Neural crest cell (in vitro differentiated cells): ENCODE data around the gene CLIC3. TPM values are rescaled to one million over a fixed set of nuclear protein-coding genes. Genes with fewer than 3 reads are reported as not detected.

ENCODE experiments used
- DNase-seq: peaks from one replicate; pipeline ENCODE4 v3.0.0; 2021; ENCODE audit warnings: low read depth, mixed read lengths, low spot score
- H3K27ac Mint-ChIP-seq: one replicate; pipeline ENCODE4 v1.8.0; 2021; ENCODE audit warnings: mild to moderate bottlenecking, mixed read lengths; ENCODE audit not compliant: unreplicated experiment
- H3K27me3 Mint-ChIP-seq: 2 replicates; pipeline ENCODE4 v1.8.0; 2021; ENCODE audit warnings: low read depth, mild to moderate bottlenecking, mixed read lengths
- H3K36me3 Mint-ChIP-seq: 2 replicates; pipeline ENCODE4 v1.8.0; 2021; ENCODE audit warnings: low read depth, mild to moderate bottlenecking, mixed read lengths
- H3K4me1 Mint-ChIP-seq: 2 replicates; pipeline ENCODE4 v1.8.0; 2021; ENCODE audit warnings: mixed read lengths
- H3K4me3 Mint-ChIP-seq: one replicate; pipeline ENCODE4 v1.8.0; 2021; ENCODE audit warnings: mild to moderate bottlenecking, mixed read lengths
- H3K9me3 Mint-ChIP-seq: 2 replicates; pipeline ENCODE4 v1.8.0; 2021; ENCODE audit warnings: mixed read lengths
- CTCF ChIP-seq: fragments of 200-600 bp; sonication (generic); conservative IDR thresholded peaks from 2 replicates; pipeline ENCODE4 v1.5.0; 2021; ENCODE audit warnings: antibody characterized with exemption, mild to moderate bottlenecking
- total RNA-seq: library from RNA; stranded (reverse); gene quantifications from 2 replicates; pipeline ENCODE4 v1.2.1, GENCODE V29; 2021

Gene CLIC3
- total RNA-seq, 1 donor from 2014 or later = not detected

DNA sequence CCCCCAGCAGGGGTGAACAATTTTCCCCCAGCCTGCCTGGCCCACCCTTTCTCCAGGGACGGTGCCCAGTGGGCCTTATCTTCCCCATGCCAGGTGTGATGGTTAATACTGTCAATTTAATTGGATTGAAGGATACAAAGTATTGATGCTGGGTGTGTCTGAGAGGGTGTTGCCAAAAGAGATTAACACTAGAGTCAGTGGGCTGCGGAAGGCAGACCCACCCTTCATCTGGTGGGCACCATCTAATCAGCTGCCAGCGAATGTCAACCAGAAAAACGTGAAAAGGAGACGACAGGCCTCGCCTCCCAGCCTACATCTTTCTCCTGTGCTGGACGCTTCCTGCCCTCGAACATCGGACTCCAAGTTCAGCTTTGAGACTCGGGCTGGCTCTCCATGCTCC lies 41.1 kb upstream of the CLIC3 start:
- no peaks in the 10 kb centered on the region for H3K36me3 Mint-ChIP-seq
- H3K4me3 Mint-ChIP-seq = no peak overlapping the region
- no peak overlapping the region for H3K27ac Mint-ChIP-seq
- H3K9me3 Mint-ChIP-seq = no peaks in the 10 kb centered on the region
- no peak for DNase-seq
- no peak for TF ChIP-seq CTCF
- no peaks in the 10 kb centered on the region for H3K27me3 Mint-ChIP-seq
- no peaks in the 10 kb centered on the region for H3K4me1 Mint-ChIP-seq

DNA sequence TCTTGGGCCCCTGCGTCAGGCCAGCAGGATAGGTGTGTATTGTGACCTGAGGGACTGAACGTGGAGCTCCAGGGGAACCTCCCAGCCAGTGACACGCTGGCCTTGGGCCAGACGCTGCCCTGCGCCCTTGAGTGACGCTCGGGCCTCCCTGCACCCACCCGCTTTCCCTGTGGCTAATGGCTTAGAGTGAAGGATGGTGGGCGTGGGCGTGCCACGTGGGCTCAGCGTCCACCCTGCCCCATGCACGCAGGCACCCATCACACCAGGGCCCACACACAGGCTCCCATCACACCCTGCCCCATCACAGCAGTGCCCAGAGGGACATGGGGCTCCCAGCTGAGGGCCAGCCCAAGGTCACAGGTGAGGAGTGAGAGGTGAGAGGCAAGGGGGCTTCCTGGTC lies 40.7 kb upstream of the CLIC3 start:
- TF ChIP-seq CTCF = no peak
- Mint-ChIP-seq H3K27me3 (no peaks in the 10 kb centered on the region), H3K36me3 (no peaks in the 10 kb centered on the region), H3K9me3 (no peaks in the 10 kb centered on the region), H3K4me3 (no peak overlapping the region), H3K4me1 (no peaks in the 10 kb centered on the region), H3K27ac (no peak overlapping the region)
- no peak for DNase-seq

GRCh38 chr9:137035937-137036336 lies 39.6 kb upstream of the CLIC3 start:
- no peaks in the 10 kb centered on the region for H3K9me3 Mint-ChIP-seq
- H3K27ac Mint-ChIP-seq = no peak overlapping the region
- TF ChIP-seq CTCF = no peak
- DNase-seq = no peak
- no peaks in the 10 kb centered on the region for H3K36me3 Mint-ChIP-seq
- no peaks in the 10 kb centered on the region for H3K27me3 Mint-ChIP-seq
- no peak overlapping the region for H3K4me3 Mint-ChIP-seq
- H3K4me1 Mint-ChIP-seq = no peaks in the 10 kb centered on the region

DNA sequence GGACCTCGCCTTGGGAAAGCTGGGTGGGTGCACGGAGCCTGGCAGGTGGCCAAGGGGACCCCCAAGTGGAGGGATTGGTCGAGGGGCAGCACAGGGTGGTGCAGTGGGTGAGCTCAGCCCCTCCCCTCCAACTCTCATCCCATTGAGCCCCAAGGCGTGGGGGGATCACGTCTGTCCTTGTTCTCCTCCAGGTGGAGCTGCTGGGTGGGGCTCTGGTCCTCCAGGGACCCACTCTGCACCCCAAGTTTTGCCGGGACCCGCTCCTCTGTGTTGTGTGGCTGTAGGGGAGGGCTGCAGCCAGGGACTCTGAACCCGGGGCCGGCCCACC lies 39.1 kb upstream of the CLIC3 start:
- no peaks in the 10 kb centered on the region for H3K27me3 Mint-ChIP-seq
- no peaks in the 10 kb centered on the region for H3K36me3 Mint-ChIP-seq
- DNase-seq = no peak
- peak; percentile 21 for TF ChIP-seq CTCF
- H3K4me3 Mint-ChIP-seq = no peak overlapping the region
- no peak overlapping the region for H3K27ac Mint-ChIP-seq
- no peaks in the 10 kb centered on the region for H3K9me3 Mint-ChIP-seq
- no peaks in the 10 kb centered on the region for H3K4me1 Mint-ChIP-seq

DNA sequence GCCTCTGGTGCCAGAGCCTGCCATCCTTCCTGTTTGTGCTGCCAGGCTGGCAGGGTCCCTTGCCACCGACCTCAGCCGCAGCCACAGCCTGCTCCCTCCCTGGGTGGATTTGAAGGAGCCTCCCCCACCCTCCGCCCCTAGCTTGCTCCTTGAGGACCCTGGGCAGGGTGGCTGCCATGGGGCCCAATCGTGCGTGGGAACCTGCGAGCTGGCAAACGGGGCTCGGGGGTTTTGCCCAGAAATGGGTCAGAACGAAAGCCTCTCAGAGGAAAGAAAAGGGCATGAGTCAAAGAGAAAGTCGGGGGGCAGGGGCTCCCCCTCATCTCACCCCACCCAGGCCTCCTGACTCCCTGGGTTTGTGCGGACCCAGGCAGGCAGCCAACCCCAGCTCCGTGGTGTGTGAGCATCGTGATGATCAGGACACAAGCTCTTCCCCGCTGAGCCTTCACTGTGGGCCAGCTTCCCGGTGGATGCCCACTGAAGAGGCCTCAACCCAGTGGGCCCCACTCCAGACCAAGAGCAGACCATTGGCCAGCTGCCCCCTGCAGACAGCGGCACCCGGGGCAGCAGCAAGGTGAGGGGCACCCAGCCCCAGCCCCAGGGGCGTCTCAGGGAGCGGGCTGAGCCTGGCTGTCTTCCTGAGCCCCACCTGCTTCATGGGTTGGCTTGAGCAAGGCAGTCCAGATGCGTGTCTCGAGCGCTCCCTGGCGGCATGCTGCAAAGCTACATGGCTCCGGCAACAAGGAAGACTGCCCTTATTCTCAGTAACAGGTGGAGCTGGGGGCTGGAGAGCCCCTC lies 38.5 kb upstream of the CLIC3 start:
- no peak overlapping the region for H3K4me3 Mint-ChIP-seq
- H3K27ac Mint-ChIP-seq = no peak overlapping the region
- TF ChIP-seq CTCF = peak; percentile 84
- H3K9me3 Mint-ChIP-seq = no peaks in the 10 kb centered on the region
- H3K4me1 Mint-ChIP-seq = no peaks in the 10 kb centered on the region
- no peaks in the 10 kb centered on the region for H3K36me3 Mint-ChIP-seq
- H3K27me3 Mint-ChIP-seq = no peaks in the 10 kb centered on the region
- DNase-seq = peak; percentile 84
